ENCODE data around the gene PNMA6F. TPM values are rescaled to one million over a fixed set of nuclear protein-coding genes. Genes with fewer than 3 reads are reported as not detected.

PNMA6F gene
- not detected in 2 replicates for total RNA-seq
- not detected for total RNA-seq (2013)
- polyA plus RNA-seq: not detected in 2 replicates
- not detected in 2 replicates for polyA minus RNA-seq

GRCh38 chrX:153321381-153322124 lies at the start of gene PNMA6F:
PNMA6F (minus strand) TSS chrX:153321767; CDS start chrX:153320674, 1,093 bp downstream.
- Histone ChIP-seq H3K4me1 (ENCODE audit: control insufficient read depth in 2 of 2, insufficient read depth in 2 of 2, low read length in 2 of 2) (no peaks in the 10 kb centered on the region), H3K9ac (ENCODE audit: low read length) (no peak within 1 kb of the TSS), H3K9me3 (ENCODE audit: control extremely low read depth in 1 of 3, control insufficient read depth in 2 of 3, insufficient read depth in 1 of 3, low read length in 2 of 3) (no peaks in the 10 kb centered on the region), H3K4me2 (replicated peaks; ENCODE audit: low read depth, low read length, poor library complexity, severe bottlenecking) (no peak within 1 kb of the TSS), H2AFZ (ENCODE audit: insufficient read depth, low read depth, low read length, poor library complexity, severe bottlenecking) (no peak within 1 kb of the TSS), H3K27me3 (replicated peaks in 1 of 4; ENCODE audit: control extremely low read depth in 1 of 4, control insufficient read depth in 3 of 4, insufficient read depth in 4 of 4, low read length in 3 of 4) (peaks cover 0 to 4% (median 0%) of the 10 kb centered on the region in 4 experiments), H3K4me3 (ENCODE audit: control extremely low read depth in 1 of 5, extremely low read depth in 1 of 5, insufficient read depth in 1 of 5, low read depth in 2 of 5, low read length in 4 of 5) (no peak within 1 kb of the TSS), H3K79me2 (ENCODE audit: control insufficient read depth, insufficient read depth, low read length) (no peaks in the 10 kb centered on the region), H3K36me3 (replicated peaks in 1 of 2; ENCODE audit: control extremely low read depth in 1 of 2, control insufficient read depth in 1 of 2, extremely low read depth in 1 of 2, insufficient read depth in 2 of 2, low read length in 1 of 2) (no peaks in the 10 kb centered on the region), H4K20me1 (ENCODE audit: control insufficient read depth, insufficient read depth, low read length, poor library complexity, severe bottlenecking) (no peaks in the 10 kb centered on the region), H3K27ac (ENCODE audit: low read length in 2 of 2) (no peak within 1 kb of the TSS)
- POLR2A ChIA-PET: no interaction called here
- H3K27ac Mint-ChIP-seq: no peak within 1 kb of the TSS
- no peak for TF ChIP-seq CTCF (IDR thresholded peaks at IDR 0.05)
- no peak for TF ChIP-seq EZH2 (IDR thresholded peaks at IDR 0.05; ENCODE audit: borderline replicate concordance, insufficient read depth, low read depth, low read length, poor library complexity, severe bottlenecking)
- no peak within 1 kb of the TSS for H3K4me3 Mint-ChIP-seq
- WGBS (ENCODE audit: insufficient coverage): 34% methylated on average over 25 of the region's 36 CpGs
- no peaks in the 10 kb centered on the region for H3K4me1 Mint-ChIP-seq
- H3K9me3 Mint-ChIP-seq (ENCODE audit: insufficient read depth): peaks cover 4% of the 10 kb centered on the region
- intact Hi-C loops (cut with micrococcal nuclease): no loop called here
- no peak for ATAC-seq (ENCODE audit: low read depth)
- H3K27me3 Mint-ChIP-seq: peaks cover 21% of the 10 kb centered on the region
- CTCF ChIA-PET: no interaction called here
- no peak for DNase-seq

GRCh38 chrX:153371256-153371655 lies 49.7 kb upstream of the PNMA6F start:
- H3K4me1 Mint-ChIP-seq: no peaks in the 10 kb centered on the region
- WGBS (ENCODE audit: insufficient coverage): no CpG with 5 or more reads among the region's 3 CpGs

More at GRCh38 chrX:153371256-153371655, 49.7 kb upstream of the PNMA6F start:
- peaks cover 0 to 3% (median 0%) of the 10 kb centered on the region in 4 experiments for H3K27me3 ChIP-seq (replicated peaks in 1 of 4; ENCODE audit: control extremely low read depth in 1 of 4, control insufficient read depth in 3 of 4, insufficient read depth in 4 of 4, low read length in 3 of 4)
- intact Hi-C loops (cut with micrococcal nuclease): no loop called here
- H3K4me3 ChIP-seq (ENCODE audit: control extremely low read depth in 1 of 5, extremely low read depth in 1 of 5, insufficient read depth in 1 of 5, low read depth in 2 of 5, low read length in 4 of 5): no peak overlapping the region
- Mint-ChIP-seq H3K27ac (no peak overlapping the region), H3K4me3 (no peak overlapping the region), H3K9me3 (ENCODE audit: insufficient read depth) (no peaks in the 10 kb centered on the region), H3K27me3 (peaks cover 10% of the 10 kb centered on the region)
- ChIA-PET POLR2A (no interaction called here), CTCF (no interaction called here)
- DNase-seq (no peak), ATAC-seq (ENCODE audit: low read depth) (no peak)
- H3K4me1 ChIP-seq (ENCODE audit: control insufficient read depth in 2 of 2, insufficient read depth in 2 of 2, low read length in 2 of 2): no peaks in the 10 kb centered on the region
- no peaks in the 10 kb centered on the region for H3K79me2 ChIP-seq (ENCODE audit: control insufficient read depth, insufficient read depth, low read length)
- no peak overlapping the region for H3K27ac ChIP-seq (ENCODE audit: low read length in 2 of 2)
- no peak overlapping the region for H3K4me2 ChIP-seq (replicated peaks; ENCODE audit: low read depth, low read length, poor library complexity, severe bottlenecking)
- H3K9me3 ChIP-seq (ENCODE audit: control extremely low read depth in 1 of 3, control insufficient read depth in 2 of 3, insufficient read depth in 1 of 3, low read length in 2 of 3): no peaks in the 10 kb centered on the region
- H4K20me1 ChIP-seq (ENCODE audit: control insufficient read depth, insufficient read depth, low read length, poor library complexity, severe bottlenecking): no peaks in the 10 kb centered on the region
- H3K36me3 ChIP-seq (replicated peaks in 1 of 2; ENCODE audit: control extremely low read depth in 1 of 2, control insufficient read depth in 1 of 2, extremely low read depth in 1 of 2, insufficient read depth in 2 of 2, low read length in 1 of 2): no peaks in the 10 kb centered on the region
- no peak overlapping the region for H3K9ac ChIP-seq (ENCODE audit: low read length)
- TF ChIP-seq CTCF (IDR thresholded peaks at IDR 0.05): no peak
- no peak overlapping the region for H2AFZ ChIP-seq (ENCODE audit: insufficient read depth, low read depth, low read length, poor library complexity, severe bottlenecking)
